GM21390 (cell line): ENCODE measurements around the gene TOGARAM2.

Experiments used
- ATAC-seq: cut with Tn5 transposase; IDR thresholded peaks from one replicate; pipeline ENCODE4 v1.9.1; 2021; ENCODE audit not compliant: unreplicated experiment

Gene TOGARAM2

DNA sequence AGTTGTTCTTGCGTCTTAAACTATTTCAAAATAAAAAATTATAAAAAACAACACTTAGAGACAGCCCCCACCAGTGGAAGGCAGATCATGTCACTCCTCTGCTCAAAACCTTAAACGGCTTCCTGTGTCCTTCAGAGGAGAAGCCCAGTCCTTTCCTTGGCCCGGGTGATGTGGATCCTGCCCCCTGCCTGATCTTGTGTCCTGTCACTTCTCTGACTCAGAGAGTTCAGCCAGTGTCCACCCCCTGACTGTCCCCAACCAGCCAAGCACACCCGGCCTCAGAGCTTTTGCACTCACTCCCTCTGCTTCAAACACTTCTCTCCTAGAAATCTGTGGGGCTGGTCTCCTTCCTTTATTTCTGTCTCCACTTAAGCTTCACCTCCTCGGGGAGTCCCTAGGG is 35.4 kb downstream of the TOGARAM2 start:
- ATAC-seq = no peak

DNA sequence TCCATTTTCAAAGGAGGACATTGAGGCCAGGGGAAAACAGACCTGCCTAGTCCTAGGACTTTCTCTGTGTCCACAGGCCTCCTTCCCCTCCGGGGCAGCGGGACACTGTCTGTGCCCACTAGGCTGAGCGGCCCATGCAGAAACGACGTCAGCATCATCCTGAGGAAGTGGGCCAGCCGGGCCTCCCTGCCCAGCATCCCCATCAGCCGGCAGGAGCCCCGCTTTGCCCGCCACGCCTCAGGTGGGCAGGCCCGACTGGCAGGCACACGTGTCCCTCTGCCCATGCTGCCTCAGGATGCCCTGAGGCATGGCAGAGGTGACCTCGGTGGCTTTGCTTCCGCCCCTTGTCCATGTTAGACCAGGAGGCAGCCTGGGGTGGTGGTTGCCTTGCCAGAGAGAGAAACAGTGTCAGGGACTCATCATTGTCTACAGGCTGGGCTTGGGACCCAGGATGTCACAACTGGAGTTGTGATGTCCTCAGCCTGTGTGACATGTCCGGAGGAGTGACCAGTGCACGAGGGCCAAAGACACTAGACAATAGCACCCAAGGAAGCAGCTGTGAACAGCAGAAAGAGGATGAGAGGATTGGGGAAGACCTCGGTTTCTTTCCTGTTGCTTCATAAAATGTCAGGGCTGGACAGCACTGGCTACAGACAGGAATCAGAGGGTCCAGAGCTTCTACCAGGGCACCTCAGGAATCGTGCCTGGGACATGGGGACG is 36.8 kb downstream of the TOGARAM2 start:
- ATAC-seq = no peak

DNA sequence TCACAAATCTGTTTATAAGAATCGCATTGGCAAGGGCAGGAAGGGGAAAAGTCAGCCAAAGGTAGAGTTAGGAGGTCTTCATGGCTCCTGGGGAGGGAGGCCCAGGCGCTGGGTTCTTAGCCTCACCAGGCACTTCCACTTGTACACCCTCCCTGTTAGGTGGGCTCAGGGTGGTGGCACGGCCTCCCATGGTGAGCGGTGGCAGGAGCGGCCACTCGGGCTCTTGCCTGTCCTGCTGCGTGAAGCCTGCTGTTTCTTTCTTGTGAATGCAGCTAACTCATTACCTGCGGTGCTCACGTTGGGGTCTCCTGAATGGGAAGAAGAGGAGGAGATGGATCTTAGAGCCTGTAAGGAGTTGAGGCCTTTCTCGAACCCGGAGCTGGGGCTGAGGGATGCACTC is 40.8 kb downstream of the TOGARAM2 start:
- ATAC-seq = no peak

DNA sequence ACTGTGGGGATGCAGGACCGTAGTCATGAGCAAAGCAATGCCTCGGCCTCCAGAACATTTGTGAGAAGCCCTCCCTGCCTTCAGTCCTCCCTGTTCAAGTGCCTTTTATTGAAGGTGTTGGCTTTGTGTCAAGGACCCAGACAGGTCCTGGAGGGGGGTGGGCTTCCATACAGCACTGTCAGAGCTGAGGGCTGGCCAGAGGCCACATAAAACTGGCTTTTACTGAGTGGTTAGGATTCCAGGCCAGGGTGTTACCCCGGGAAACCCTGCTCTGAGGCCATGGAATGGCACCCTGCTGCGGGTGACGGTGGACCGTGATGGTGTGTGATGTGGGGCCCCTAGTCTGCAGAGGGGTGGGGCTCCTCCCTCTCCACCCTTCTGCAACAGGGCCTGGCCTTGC is 41.6 kb downstream of the TOGARAM2 start:
- no peak for ATAC-seq

DNA sequence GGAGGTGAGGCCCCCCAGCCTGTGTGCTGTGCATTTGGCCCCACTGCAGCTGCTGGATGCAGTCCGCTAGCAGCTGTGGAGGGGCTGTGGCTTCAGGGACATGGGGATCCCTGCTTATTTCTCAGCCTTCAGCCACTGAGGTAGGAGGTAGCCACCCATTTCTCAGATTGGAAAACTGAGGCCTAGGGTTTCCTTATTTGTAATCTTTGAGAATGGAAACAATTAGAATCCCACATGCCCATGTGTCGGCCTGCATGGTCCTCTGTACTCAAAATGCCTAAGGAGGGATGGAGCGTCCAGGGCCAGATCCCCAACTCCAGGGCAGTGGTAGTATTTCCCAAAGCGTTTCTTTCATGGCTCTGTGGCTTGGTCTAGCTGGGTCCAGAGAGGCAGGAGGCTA is 42.1 kb downstream of the TOGARAM2 start:
- no peak for ATAC-seq

DNA sequence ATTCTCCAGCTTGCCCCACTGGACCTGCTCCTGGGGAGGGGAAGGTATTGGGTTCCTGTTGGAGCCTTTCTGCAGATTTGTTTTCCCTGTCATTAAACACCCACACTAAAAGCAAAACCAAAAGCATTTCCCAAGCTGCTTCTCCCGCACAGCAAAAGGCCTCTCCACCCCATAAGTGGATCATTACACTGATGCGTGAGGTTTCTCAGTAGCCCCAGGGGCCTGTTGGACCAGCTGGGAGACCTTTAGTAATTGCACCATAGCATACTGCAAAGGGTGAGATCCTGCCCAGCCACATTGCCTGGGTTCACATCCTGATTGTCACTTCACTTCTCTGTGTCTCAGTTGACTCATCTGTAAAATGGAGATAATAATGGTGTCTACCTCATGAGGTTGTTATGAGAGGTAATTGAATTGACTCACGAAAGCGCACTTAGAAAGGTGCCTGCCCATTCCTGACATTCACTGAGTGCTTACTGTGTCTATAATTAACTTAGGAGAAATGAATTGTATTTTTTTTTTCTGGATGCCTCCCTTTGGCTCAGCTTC is 43.9 kb downstream of the TOGARAM2 start:
- ATAC-seq = no peak

DNA sequence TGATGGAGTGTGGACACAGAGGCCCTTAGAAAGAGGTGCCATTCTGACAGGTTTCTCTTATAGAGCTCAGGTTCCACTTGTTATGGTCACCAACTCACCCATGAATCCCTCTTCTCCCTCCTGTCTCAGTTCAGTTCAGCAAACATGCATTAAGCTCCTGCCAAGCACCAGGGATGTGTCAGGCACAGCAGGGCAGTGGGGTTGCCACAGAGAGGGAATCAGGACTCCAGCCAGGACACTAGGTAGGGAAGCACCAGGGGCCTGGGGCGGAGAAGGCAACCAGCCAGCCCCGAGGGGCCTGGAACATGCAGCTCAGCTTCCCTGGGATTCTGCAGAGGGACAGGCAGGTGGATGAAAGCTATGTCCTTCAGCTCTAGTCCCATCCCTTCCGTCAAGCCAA is 44.6 kb downstream of the TOGARAM2 start:
- ATAC-seq = no peak

DNA sequence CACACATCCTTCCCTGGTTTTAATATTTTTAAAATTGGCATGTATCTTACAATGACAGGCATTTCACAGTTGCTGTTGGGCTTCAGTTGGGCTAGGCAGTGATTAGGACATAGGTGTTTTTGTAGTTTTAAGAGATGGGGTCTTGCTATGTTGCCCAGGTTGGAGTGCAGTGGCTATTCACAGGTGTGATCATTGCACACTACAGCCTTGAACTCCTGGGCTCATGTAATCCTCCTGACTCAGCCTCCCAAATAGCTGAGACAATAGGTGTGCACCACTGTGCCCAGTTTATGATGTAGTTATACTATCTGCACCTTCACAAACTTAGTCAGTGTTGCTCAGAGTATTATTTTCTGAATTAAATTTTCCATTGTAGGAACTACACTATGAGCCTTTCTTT is 49.9 kb downstream of the TOGARAM2 start:
- no peak for ATAC-seq

DNA sequence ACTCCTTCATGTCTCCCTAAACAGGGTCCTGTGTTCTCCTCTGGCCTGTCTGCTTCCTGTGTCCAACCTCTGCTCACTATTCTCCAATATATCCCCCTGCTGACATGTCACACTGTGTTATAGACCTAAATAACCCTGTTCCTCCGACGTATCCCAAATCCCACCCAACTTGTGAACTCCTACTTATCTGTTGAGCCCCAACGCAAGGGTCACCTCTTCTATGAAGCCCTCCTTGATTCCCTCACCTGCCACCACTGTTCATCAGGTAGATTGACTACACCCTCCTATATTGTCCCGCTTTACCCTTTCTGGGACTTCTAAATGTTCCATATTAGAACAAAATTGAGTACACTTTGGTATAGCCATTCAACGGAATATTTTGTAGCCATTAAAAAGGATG is 51.1 kb downstream of the TOGARAM2 start:
- ATAC-seq = no peak

DNA sequence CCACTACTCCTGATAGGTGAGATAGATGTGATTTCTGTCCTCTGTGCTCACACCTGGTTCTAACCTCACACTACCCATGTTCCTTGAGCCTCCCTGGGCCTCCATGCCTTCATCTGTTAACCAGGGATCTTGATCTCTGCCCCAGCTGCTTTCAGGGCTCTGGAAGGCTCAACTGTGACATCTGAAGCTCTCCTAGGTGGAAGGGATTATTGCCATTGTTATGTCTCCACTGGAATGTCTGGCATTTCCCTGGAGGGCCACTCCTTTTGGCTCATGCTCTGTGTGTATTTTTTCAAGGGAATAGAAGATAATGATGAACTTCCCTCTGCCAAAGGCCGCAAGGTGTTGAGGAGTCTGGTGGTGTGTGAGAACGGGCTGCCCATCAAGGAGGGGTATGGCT is 52.1 kb downstream of the TOGARAM2 start:
- ATAC-seq = no peak

DNA sequence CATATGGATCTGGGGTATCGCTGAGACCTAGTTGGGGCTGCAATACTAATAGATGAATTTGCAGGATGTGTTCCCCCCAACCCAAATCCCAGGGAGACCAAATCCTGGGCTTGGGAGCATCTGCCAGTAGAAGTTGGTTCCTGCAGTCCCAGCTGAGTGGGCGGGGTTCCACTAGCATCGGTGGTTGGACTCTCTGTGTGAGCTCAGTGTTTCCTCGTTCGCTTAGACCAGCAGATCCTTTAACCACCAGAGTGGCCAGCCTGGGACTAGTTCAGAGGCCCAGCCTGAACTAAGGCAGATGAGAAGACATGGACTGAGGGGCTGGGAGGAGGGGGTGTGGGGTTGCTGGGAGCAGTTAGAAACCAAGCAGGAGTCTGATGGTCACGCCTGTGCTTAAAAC is 52.6 kb downstream of the TOGARAM2 start:
- ATAC-seq = no peak

DNA sequence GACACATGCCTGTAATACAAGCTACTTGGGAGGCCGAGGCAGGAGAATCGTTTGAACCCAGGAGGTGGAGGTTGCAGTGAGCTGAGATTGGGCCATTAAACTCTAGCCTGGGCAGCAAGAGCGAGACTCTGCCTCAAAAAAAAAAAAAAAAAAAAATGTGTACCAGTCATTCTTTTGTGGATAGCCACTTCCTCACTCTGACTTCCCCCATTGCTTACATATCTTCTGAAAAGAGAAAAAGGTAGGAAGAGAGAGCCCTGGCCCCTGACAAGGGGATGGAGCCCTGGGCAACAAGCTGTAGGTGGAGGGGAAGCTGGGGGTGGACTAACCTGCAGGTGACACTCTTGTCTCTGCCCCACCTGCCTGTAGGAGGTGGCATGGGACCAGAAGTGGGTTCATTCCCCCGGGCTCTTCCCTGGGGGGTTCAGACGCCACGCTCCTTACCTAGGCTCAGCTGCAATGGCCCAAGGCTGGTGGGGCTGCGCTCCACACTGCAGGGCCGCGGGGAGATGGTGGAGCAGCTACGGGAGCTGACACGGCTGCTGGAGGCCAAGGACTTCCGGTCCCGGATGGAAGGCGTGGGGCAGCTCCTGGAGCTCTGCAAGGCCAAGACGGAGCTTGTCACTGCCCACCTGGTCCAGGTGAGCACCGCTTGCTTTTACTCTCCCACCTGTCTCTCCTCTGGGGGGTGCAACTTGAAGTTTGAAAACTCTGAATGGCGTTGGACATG is 54.1 kb downstream of the TOGARAM2 start:
- ATAC-seq = no peak

DNA sequence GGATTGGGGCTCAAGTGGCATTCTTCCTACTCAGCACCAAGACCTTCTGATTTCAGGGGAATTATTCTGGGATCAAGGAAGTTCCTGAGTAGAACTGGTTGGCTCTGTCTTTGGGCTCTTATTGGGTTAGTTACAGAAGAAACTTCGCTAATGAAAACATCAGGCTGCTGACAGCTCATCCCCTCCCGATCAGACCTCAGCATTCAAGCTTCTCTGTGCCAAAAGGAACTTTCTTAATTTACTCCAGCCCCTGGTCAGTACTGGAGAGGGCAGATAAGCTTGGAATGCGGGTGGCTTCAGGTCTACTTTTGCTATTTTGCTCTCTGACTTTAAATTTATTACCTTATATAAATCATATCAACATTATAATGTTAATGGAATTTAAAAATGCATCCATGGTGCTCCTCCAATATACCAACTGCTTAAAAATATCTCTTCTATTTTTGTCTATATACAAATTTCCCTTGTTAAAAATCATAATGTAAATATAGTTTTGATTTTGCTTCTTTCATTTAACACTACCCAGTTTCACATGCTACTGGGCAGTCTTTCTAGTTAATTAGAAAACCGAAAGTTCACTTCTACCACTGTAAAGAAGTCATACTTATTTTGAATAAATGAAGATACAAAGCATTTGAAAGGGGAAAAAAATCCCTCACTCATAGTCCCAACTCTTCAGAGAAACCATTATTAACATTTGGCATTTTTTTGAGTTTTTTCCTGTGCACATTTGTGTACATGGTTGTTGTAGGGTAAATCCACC is 58.8 kb downstream of the TOGARAM2 start:
- peak; percentile 88 for ATAC-seq

DNA sequence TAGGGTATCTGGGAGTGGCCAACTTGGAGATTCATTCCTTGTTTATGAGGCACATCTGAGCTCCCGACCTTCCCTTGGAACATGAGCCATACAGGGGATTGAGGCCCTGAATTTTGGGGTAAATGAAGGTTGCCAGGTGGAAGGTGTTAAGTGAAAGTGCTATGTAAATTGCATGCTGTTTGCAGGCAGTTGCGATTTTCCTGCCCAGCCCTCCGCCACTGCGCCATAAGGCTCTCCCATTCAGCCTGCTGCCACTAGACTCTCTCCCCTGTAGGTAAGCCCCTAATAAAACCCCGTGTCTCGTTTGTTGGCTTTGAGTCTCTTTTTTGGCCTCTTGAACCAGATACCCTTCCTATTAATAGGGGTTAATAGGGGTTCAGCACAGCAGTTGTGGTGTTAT is 59.5 kb downstream of the TOGARAM2 start:
- peak; percentile 37 for ATAC-seq

DNA sequence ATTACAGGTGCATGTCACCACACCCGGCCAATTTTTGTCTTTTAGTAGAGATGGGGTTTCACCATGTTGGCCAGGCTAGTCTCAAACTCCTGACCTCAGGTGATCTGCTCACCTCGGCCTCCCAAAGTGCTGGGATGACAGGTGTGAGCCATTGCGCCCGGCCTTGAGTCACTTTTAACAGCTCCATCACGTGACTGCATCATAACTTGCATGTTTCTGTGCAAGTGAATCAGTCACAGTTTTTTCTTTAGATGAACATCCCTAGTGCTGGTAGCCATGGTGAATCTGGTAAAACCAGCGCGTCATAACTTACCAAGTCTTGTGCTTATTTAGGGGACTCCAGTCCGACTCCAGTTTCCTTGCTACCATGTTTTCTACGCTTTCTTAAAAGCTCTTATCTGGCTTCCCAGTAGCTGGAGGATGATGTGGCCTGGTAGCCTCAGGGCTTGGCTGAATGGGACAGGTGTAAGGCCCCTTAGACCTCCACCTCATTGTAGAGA is 60.1 kb downstream of the TOGARAM2 start:
- ATAC-seq = no peak

DNA sequence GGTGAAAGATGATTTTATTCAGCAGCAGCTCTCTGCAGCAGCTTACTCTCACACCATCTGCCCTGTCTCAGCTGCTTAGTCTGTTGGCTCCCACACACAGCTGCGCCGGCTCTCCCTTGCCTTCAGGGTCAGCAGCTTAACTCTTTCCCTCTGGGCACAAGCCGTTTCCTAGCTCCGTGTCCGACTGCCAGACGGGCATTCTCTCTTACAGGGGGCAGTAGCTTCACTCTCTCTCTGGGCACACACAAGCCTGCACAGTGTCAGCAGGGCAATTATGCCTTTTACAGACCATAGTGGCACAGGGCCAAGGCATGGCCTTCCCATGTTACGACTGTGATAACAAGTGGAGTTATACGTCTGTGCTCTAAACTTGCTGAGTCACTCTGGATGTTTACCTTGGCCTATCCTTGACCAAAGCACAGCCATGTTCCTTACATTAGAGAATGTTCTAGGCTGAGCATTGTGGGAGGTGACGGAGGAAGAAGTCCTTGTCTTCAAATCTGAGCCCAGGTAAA is 61.5 kb downstream of the TOGARAM2 start:
- no peak for ATAC-seq

DNA sequence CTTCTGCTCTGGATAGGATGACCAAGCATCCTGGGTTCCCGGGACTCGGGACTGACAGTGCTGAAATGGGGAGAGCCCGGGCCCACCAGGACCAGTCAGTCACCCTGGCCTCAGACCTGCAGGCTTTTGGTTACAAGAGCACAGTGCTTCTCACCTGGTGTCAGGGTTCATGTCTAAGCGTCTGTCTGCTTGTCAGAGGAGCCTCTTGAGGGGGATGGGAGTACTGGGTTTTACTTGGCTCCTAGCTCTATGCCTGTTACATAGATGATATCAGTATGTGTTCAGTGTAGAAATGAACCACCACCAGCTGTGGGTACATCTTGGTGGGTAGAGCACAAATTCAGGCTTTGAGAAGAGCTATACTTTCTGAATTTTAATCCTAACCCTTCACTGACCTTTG is 63.4 kb downstream of the TOGARAM2 start:
- no peak for ATAC-seq

DNA sequence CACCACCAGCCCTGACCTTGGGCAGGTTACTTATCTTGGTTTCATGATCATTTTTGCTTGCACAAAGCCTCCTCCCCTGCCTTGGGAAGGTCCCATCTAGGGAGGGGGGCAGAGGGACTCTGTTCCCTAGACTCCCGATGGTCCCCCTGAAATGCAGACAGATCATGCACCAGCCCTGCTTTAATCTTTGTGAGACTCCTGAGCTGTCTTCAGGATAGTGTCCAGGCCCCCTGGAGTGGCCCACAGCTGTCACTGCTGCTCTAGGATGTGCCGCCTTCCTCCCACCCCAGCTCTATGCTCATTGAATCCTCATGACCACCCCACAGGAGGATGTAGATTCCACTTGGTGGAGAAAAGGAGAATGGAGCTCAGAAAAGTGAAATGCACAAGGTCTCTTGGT is 65.2 kb downstream of the TOGARAM2 start:
- no peak for ATAC-seq

DNA sequence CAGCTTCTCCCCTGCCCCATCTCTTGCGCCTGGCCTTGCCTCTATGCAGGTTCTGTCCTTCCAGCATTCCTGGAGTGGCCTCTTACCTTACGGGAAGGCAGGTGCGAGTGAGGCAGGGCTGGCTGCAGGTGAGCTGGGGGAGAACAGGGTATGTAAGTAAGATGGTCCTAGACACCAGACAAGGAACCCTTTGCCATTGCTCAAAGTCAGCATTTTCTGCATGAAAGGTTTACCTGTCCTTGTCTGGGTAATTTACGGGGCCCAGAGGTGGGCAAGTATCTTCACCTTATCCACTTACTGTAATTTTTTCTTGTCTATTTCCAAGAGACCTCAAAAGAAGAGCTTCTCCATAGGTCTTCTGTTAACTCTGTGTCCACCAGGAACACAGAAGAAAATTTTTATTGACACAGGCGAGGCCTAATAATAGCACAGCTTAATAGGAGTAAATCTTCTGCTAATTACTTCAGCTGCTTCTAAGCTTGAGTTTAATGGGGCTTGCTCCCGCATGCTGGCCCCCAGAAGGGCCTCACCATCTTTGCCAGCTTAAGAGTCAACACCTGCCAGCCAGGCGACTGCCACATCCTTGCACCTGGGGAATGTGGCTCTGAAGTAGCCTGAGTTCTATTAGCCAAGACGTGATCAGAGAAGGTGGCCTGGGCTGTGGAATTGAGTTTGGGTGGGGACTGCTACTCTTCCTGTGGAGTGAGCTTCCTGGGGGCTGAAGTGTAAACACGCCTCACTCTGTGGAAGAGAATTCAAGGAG is 66.2 kb downstream of the TOGARAM2 start:
- ATAC-seq = no peak

DNA sequence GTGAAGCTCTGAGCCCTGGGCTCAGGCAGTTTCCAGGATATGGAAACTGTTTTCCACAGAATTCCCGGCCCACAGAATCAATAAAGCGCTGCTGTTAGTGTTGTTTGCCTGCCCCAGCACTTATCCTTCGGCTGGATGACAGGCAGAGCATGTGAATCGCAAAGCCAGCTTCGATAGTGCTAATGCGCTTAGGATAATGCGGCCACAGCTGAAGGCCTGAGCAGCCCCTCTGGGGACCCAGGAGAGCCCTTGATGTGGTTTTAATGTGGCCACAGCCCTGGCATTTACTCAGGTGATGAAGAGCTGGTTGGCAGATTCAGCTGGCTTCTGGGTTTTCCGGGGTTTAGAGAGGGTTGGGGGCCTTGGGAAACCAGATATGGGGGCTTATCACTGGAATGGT is 69.5 kb downstream of the TOGARAM2 start:
- ATAC-seq = no peak

DNA sequence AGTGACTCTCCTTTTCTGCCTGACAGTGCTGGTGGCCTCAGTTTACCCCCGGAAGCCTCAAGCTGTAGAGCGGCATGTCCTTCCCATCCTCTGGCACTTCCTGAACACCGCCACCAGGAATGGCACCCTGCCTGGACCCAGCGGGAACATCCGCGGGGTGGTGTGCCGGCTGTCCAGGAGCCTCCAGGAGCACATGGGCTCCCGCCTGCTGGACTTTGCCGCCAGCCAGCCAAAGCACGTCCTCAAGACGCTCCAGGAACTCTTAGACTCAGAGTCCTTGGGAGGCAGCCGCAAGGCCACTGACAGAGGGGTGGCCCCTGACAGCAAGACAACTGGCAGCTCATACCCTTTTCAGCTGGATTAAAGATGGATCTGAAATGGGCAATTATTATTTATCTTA is 70.6 kb downstream of the TOGARAM2 start:
- ATAC-seq = no peak
